ENCODE measurements around the gene OGDHL.
"Not testable (repeated sequence)": the region's sequence is repeated elsewhere in the genome, so short reads cannot be mapped to it uniquely, and the experiment has no call there.

The OGDHL gene

DNA sequence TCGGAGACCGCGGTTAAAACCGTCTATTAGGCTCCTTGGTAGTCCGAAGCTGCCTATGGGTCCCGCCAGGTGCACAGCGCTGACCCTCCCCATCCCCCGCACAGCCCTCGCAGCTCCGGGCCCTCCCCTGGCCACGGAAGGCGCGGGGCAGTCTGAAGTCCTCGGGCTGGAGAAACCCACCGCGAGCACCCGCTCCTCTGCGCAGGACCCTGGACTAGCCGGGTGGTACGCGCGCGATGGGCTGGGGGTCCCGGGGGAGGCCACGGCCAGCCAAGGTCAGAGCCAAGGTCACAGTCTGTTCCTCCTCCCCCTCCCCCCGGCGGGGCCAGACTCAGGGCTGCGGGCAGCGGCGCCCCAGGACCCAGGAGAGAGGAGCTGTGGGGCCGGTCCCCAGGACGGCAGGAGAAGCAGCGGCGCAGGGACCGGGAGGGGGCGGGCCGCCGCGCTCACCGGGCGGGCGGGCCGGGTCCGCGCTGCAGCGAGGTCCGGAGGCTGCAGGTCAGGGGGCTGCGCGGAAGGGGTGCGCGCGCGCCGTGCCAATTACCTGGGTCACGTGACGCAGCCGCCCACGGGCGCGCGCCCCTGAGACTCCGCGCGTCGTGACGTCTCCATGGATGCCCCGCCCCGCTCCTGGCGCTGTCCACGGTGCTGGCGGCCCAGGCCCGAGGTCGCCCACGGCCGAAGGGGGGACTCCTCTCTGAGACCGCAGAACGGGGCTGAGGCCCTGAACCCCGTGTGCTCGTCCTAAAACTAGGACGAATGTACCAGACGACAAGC lies at the start of gene OGDHL:
OGDHL (minus strand) TSS at position 535 of the 777 bp plus-strand sequence. CDS start 3,731 bp downstream, outside the sequence.
- Mint-ChIP-seq H3K9me3 (no peaks in the 10 kb centered on the region), H3K27me3 (peaks cover 36% of the 10 kb centered on the region), H3K4me3 (peak within 1 kb of the TSS; percentile 46), H3K4me1 (peaks cover 5% of the 10 kb centered on the region), H3K36me3 (no peaks in the 10 kb centered on the region), H3K27ac (no peak within 1 kb of the TSS)
- DNase-seq, result peak; percentile 74
- CTCF ChIA-PET, result no interaction called here

DNA sequence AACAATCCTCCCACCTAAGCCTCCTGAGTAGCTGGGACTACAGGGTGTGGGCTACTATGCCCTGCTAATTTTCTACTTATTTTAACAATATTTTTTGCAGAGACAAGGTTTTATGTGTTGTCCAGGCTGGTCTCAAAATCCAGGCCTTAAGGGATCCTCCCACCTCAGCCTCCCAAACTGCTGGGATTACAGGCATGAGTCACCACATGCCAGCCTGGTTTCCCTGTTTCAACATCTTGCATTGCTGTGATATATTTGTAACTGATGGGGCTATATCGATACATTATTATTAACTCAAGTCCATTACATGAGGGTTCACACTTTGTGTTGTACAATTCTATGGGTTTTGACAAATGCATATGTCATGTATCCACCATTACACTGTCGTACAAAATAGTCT lies 41.9 kb upstream of the OGDHL start:
- DNase-seq, result no peak
- no peak overlapping the region for H3K4me3 Mint-ChIP-seq
- H3K4me1 Mint-ChIP-seq, result no peaks in the 10 kb centered on the region
- H3K36me3 Mint-ChIP-seq, result no peaks in the 10 kb centered on the region
- H3K27me3 Mint-ChIP-seq, result peaks cover 3% of the 10 kb centered on the region
- no peak overlapping the region for H3K27ac Mint-ChIP-seq
- CTCF ChIA-PET, result no interaction called here
- H3K9me3 Mint-ChIP-seq, result peaks cover 8% of the 10 kb centered on the region

DNA sequence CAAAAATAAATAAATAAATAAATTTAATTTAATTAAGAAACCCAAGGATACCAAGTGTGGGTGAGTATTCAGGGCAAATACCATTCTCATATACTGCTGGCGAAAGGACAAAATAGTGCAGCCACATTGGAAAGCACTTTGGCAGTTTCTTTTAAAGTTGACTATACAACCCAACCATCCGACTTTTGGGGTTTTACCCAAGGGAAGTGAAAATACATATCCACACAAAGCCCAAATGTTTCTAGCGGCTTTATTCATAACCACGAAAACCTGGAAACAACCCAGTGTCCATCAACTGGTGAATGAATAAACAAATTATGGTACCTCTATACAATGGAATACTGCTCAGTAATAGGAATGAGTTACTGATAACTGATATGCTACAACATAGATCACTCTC lies 36.2 kb upstream of the OGDHL start:
- CTCF ChIA-PET, result no interaction called here
- no peaks in the 10 kb centered on the region for H3K9me3 Mint-ChIP-seq
- no peak overlapping the region for H3K27ac Mint-ChIP-seq
- peaks cover 4% of the 10 kb centered on the region for H3K27me3 Mint-ChIP-seq
- H3K4me3 Mint-ChIP-seq, result no peak overlapping the region
- DNase-seq, result no peak
- no peaks in the 10 kb centered on the region for H3K36me3 Mint-ChIP-seq
- no peaks in the 10 kb centered on the region for H3K4me1 Mint-ChIP-seq

DNA sequence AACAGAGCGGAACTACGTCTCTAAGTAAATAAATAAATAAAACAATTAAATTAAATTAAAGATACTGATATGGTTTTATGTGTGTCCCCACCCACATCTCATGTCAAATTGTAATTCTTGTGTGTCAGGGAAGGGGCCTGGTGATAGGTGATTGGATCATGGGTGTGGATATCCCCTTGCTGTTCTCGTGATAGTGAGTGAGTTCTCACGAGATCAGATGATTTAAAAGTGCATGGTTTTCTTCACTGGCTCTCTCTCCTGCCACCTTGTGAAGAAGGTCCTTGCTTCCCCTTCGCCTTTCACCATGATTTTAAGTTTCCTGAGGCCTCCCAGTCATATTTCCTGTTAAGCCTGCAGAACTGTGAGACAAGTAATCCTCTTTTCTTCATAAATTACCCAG lies 29.0 kb upstream of the OGDHL start:
- no peaks in the 10 kb centered on the region for H3K4me1 Mint-ChIP-seq
- no peak overlapping the region for H3K27ac Mint-ChIP-seq
- no peak overlapping the region for H3K4me3 Mint-ChIP-seq
- H3K36me3 Mint-ChIP-seq, result no peaks in the 10 kb centered on the region
- no peaks in the 10 kb centered on the region for H3K27me3 Mint-ChIP-seq
- no peak for DNase-seq
- CTCF ChIA-PET, result no interaction called here
- H3K9me3 Mint-ChIP-seq, result no peaks in the 10 kb centered on the region

DNA sequence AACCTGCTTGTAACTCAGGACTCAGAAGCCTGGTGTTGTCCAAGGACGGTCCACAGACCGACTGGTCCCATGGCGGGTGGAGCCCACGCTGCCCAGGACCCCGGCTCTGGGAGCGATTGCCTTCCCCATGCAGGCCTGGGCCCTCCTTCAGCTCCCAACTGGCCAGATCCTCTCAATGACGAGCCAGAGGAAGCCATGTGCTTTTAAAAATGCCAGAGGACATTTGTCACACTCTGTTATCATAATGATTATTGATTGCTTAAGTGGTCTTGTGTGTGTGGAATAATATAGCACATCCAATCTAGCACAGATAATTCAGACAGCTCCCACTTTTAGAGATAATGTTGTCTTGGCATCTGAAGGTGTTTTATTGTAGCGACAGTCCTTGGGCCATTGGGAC lies 22.6 kb upstream of the OGDHL start:
- Mint-ChIP-seq H3K27me3 (peaks cover 6% of the 10 kb centered on the region), H3K36me3 (no peaks in the 10 kb centered on the region), H3K27ac (no peak overlapping the region), H3K4me3 (no peak overlapping the region), H3K4me1 (no peaks in the 10 kb centered on the region), H3K9me3 (no peaks in the 10 kb centered on the region)
- CTCF ChIA-PET, result no interaction called here
- no peak for DNase-seq

DNA sequence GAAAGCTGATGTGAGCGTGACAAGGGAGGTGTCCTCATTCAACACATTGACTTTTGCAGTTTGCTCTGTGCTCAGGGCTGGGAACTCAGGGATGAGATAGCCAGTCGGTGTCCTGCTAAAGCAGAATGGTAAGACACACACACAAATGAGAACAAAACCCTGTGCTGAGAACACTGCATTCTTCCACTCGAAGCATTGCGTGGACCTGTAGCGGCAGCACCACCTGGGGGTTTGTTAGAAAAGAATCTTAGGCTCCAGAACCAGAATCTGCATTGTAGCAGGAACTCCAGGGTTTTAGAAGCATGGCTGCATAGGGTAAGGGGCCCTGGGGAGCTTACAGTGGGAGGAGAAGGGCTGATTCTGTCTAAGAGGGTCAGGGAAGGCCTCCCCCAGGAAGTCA lies 21.5 kb upstream of the OGDHL start:
- Mint-ChIP-seq H3K4me3 (no peak overlapping the region), H3K4me1 (no peaks in the 10 kb centered on the region), H3K36me3 (no peaks in the 10 kb centered on the region), H3K27me3 (peaks cover 6% of the 10 kb centered on the region), H3K27ac (no peak overlapping the region), H3K9me3 (no peaks in the 10 kb centered on the region)
- DNase-seq, result no peak
- CTCF ChIA-PET, result no interaction called here

DNA sequence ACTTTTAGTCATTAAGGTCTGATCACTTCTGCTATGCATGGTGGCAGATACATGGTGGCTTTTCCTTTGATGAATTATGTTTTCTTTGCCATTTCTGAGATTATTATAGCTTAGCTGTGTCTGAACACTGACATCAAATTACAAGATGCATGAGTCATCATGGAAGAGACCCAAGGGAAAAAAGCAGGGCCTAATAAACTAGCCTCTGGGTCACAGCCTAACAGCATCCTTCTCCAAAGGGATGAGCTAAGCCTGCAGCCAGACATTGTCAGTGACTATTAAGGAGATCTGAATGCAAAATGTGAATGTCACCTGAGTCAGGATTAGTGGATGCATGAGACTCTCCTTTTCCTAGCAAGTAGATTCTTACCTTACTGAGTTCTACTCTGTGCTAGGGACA lies 19.1 kb upstream of the OGDHL start:
- Mint-ChIP-seq H3K4me3 (no peak overlapping the region), H3K27ac (no peak overlapping the region), H3K27me3 (peaks cover 6% of the 10 kb centered on the region), H3K36me3 (no peaks in the 10 kb centered on the region), H3K9me3 (no peaks in the 10 kb centered on the region), H3K4me1 (no peaks in the 10 kb centered on the region)
- no peak for DNase-seq
- CTCF ChIA-PET, result no interaction called here

DNA sequence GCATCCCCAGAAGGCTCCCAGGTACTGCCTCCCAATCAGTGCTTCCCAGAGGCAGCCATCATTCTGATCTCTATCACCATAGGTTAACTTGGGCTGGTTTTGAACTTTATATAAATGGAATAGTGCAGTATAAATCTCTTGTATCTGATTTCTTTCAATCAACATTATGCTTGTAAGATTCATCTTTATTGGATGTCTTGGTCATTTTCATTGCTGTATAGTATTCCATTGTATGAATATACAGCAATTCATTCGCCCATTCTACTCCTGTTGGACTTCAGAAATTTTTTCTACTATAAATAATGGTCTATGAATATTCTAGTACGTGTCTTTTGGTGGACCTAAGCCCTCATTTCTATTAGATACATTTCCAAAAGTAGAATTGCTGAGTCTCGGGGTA lies 16.1 kb upstream of the OGDHL start:
- no peak for DNase-seq
- no peak overlapping the region for H3K4me3 Mint-ChIP-seq
- H3K27me3 Mint-ChIP-seq, result peaks cover 6% of the 10 kb centered on the region
- no peaks in the 10 kb centered on the region for H3K4me1 Mint-ChIP-seq
- H3K9me3 Mint-ChIP-seq, result no peaks in the 10 kb centered on the region
- H3K27ac Mint-ChIP-seq, result no peak overlapping the region
- H3K36me3 Mint-ChIP-seq, result no peaks in the 10 kb centered on the region
- CTCF ChIA-PET, result no interaction called here

DNA sequence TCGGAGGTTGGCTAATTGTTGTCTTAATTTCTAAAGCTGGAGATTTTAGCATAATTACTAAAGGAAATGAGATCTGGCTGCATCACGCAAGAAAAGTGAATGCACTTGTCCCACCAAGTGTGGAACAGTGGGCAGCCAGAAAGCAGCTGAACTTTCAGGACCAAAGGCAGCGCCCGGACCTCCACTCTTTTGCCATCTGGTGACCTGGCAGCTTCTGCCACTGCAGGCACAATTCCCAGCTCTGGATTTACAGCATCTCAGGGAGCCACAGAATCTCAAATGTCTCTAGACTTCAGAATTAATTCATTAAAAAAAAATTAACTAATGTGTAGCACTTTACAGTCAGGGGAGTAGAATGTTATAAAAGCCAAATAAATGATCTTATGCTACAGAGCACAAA lies 14.7 kb upstream of the OGDHL start:
- H3K4me3 Mint-ChIP-seq, result no peak overlapping the region
- no peak for DNase-seq
- CTCF ChIA-PET, result no interaction called here
- H3K4me1 Mint-ChIP-seq, result no peaks in the 10 kb centered on the region
- no peak overlapping the region for H3K27ac Mint-ChIP-seq
- no peaks in the 10 kb centered on the region for H3K36me3 Mint-ChIP-seq
- no peaks in the 10 kb centered on the region for H3K9me3 Mint-ChIP-seq
- peaks cover 10% of the 10 kb centered on the region for H3K27me3 Mint-ChIP-seq

DNA sequence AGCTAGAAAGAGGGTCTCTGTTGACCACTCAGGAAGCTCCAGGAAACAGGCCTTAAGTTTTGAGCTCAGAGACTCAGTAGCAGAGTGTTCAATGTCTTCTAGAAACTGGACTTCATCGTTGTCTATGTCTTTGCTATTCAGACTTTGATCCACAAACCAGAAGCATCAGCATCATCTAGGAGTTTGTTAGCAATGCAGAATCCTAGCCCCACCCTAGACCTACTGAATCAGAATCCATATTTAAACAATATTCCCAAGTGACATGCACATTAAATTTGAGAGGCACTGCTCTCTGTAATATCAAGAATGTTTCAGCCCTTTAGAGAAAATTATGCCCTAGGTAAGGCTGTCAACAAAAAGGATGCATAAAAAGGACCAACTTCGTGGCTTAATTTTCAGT lies 12.9 kb upstream of the OGDHL start:
- H3K4me3 Mint-ChIP-seq, result no peak overlapping the region
- CTCF ChIA-PET, result no interaction called here
- no peak for DNase-seq
- H3K36me3 Mint-ChIP-seq, result no peaks in the 10 kb centered on the region
- H3K27me3 Mint-ChIP-seq, result peaks cover 13% of the 10 kb centered on the region
- no peaks in the 10 kb centered on the region for H3K9me3 Mint-ChIP-seq
- no peak overlapping the region for H3K27ac Mint-ChIP-seq
- peaks cover 4% of the 10 kb centered on the region for H3K4me1 Mint-ChIP-seq

DNA sequence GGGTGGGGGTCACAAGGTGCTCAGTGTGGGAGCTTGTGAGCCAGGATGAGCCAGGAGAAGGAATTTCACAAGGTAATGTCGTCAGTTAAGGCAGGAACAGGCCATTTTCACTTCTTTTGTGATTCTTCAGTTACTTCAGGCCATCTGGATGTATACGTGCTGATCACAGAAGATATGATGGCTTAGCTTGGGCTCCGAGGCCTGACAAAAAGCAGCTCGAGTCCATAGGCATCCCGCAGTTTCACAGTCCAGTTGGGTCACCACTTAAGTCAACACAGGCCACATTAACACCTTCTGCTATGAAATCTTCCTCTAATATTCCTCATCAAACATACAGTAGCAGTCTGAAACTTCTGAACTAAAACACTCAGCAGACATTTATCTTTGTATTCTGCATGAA lies 10.8 kb upstream of the OGDHL start:
- DNase-seq, H3K36me3 Mint-ChIP-seq, H3K4me1 Mint-ChIP-seq, CTCF ChIA-PET, H3K4me3 Mint-ChIP-seq, H3K27ac Mint-ChIP-seq, H3K9me3 Mint-ChIP-seq: not testable (repeated sequence)
- H3K27me3 Mint-ChIP-seq, result peaks cover 31% of the 10 kb centered on the region

DNA sequence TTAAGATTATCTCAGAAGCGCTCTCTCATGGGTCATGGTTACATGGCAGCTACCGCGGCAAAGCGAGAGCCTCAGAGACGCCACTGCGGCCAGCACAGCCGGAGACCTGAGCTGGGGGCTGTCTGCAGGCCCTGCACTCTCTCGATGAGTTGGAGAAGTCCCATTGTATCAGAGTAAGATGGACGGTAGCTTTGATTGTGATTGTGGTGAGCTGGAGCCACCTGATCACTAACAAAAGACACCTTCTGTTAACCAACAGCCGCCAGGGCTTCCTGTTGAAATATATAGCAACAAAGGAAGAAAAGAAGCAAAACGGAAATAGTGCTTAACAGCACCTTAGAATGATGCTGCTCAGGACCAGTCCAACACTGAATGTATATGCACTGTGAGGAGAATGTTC lies 8.9 kb upstream of the OGDHL start:
- H3K4me3 Mint-ChIP-seq, DNase-seq, H3K9me3 Mint-ChIP-seq, H3K27ac Mint-ChIP-seq, H3K36me3 Mint-ChIP-seq, CTCF ChIA-PET, H3K4me1 Mint-ChIP-seq: not testable (repeated sequence)
- peaks cover 40% of the 10 kb centered on the region for H3K27me3 Mint-ChIP-seq

DNA sequence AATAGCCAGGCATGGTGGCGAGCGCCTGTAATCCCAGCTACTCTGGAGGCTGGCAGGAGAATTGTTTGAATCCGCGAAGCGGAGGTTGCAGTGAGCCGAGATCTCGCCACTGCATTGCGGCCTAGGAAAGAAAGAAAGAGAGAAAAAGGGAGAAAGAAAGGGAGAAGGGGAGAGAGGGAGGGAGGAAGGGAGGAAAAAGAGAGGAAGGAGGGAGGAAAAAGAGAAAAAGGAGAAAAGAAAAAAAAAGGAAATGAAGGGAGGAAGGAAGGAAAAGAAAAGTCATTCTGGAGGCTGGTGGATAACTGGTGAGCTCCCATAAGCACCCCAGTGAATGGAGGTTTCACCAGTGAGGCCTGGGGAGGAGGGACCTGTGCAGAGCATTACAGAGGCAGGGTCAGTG lies 7.6 kb upstream of the OGDHL start:
- H3K27me3 Mint-ChIP-seq, result peaks cover 40% of the 10 kb centered on the region
- no peak overlapping the region for H3K27ac Mint-ChIP-seq
- DNase-seq, result no peak
- no peaks in the 10 kb centered on the region for H3K9me3 Mint-ChIP-seq
- CTCF ChIA-PET, result no interaction called here
- no peak overlapping the region for H3K4me3 Mint-ChIP-seq
- H3K4me1 Mint-ChIP-seq, result peaks cover 4% of the 10 kb centered on the region
- H3K36me3 Mint-ChIP-seq, result no peaks in the 10 kb centered on the region

DNA sequence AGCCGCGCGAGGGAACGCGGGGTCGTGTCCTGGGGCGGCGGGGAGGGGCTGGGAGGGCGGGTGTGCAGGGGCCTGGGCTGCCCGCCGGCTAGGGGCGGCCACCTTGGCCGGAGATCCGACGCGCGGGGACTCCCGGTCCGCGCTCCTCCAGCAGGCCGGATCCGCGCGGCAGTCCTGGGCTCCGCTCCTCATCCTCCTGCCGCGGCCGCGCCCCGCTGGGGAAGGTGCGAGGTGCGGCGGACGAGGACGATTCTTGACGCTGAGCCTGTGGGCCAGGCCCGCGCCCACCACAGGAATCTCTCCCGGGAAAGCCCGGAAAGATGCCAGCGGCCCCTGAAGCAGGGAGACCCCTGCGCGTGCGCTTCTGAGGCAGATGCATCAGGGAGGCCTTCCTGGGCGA lies 6.6 kb upstream of the OGDHL start:
- Mint-ChIP-seq H3K36me3 (no peaks in the 10 kb centered on the region), H3K27me3 (peaks cover 40% of the 10 kb centered on the region), H3K4me1 (peaks cover 4% of the 10 kb centered on the region), H3K9me3 (no peaks in the 10 kb centered on the region), H3K4me3 (no peak overlapping the region), H3K27ac (no peak overlapping the region)
- no peak for DNase-seq
- CTCF ChIA-PET, result no interaction called here

DNA sequence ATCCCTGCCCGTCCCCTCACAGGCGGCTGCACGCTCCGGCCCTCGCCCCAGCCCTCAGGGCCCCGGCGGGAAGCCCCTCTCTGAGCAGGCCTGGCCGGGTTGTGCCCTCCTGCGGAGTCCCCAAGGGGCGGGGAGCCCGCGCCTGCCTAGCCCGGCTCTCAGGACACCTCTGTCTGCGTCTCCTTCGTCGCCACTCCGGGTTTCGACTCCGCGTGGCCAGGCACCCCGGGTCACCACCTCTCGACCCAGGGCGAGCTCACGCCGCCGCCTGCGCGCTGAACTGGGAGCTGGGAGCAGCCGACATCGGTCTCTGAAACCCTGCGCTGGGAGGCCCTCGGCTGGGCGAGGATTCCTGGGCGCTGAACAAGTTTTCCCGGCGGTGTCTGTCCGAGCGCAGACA lies 6.2 kb upstream of the OGDHL start:
- no peak overlapping the region for H3K27ac Mint-ChIP-seq
- CTCF ChIA-PET, result no interaction called here
- no peak overlapping the region for H3K4me3 Mint-ChIP-seq
- H3K36me3 Mint-ChIP-seq, result no peaks in the 10 kb centered on the region
- H3K9me3 Mint-ChIP-seq, result no peaks in the 10 kb centered on the region
- DNase-seq, result no peak
- peaks cover 44% of the 10 kb centered on the region for H3K27me3 Mint-ChIP-seq
- peaks cover 4% of the 10 kb centered on the region for H3K4me1 Mint-ChIP-seq

DNA sequence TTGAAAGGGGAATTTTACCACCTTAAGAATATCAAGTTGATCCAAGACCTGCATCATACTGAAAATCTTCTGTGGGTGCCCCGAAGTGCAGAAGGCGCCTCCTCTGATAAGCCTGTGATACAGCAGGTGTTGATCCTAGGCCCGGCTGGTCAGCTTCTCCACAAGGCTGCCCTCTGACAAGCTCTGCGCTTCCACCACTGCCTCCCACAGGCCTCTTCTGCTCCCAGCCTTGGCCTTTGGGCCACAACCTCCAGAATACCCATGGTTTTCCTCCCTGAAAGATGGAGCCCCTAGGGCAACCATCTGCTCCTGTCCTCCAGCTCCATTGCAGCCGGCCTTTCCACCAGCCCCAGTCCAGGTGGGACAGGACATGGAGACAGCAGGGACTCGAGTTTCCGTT lies 5.6 kb upstream of the OGDHL start:
- Mint-ChIP-seq H3K9me3 (no peaks in the 10 kb centered on the region), H3K4me3 (no peak overlapping the region), H3K4me1 (peaks cover 6% of the 10 kb centered on the region), H3K27ac (no peak overlapping the region), H3K27me3 (peaks cover 45% of the 10 kb centered on the region), H3K36me3 (no peaks in the 10 kb centered on the region)
- DNase-seq, result no peak
- CTCF ChIA-PET, result no interaction called here

Measured in activated naive CD4-positive, alpha-beta T cell treated with anti-CD3 and anti-CD28 coated beads, Interleukin-2, amount 10 ng/mL, durations not matched to agents 7 days and 5 days (primary cell).